ENCODE results near the gene ILDR2.

The ILDR2 gene

GRCh38 chr1:166915042-166915441 is 60.3 kb downstream of the ILDR2 start:
- no peak for FAIRE-seq
- no peak for DNase-seq (ENCODE audit: insufficient read length, low spot score)
- TF ChIP-seq CTCF (IDR thresholded peaks at IDR 0.05; ENCODE audit: insufficient read depth, missing control alignments) = no peak

GRCh38 chr1:166914111-166914510 is 61.2 kb downstream of the ILDR2 start:
- TF ChIP-seq CTCF (IDR thresholded peaks at IDR 0.05; ENCODE audit: insufficient read depth, missing control alignments) = no peak
- no peak for FAIRE-seq
- no peak for DNase-seq (ENCODE audit: insufficient read length, low spot score)

- FAIRE-seq = no peak
- no peak for DNase-seq (ENCODE audit: insufficient read length, low spot score)
- TF ChIP-seq CTCF (IDR thresholded peaks at IDR 0.05; ENCODE audit: insufficient read depth, missing control alignments) = no peak
Observed at GRCh38 chr1:166911624-166912023, 63.7 kb downstream of the ILDR2 start.

- FAIRE-seq (peak; percentile 99), DNase-seq (ENCODE audit: insufficient read length, low spot score) (peak; percentile 48)
- peak; percentile 99 for TF ChIP-seq CTCF (IDR thresholded peaks at IDR 0.05; ENCODE audit: insufficient read depth, missing control alignments)
Observed at GRCh38 chr1:166910396-166910994, 64.8 kb downstream of the ILDR2 start.

GRCh38 chr1:166908942-166909341 is 66.4 kb downstream of the ILDR2 start:
- FAIRE-seq (no peak), DNase-seq (ENCODE audit: insufficient read length, low spot score) (no peak)
- TF ChIP-seq CTCF (IDR thresholded peaks at IDR 0.05; ENCODE audit: insufficient read depth, missing control alignments) = no peak

GRCh38 chr1:166907763-166908162 is 67.6 kb downstream of the ILDR2 start:
- TF ChIP-seq CTCF (IDR thresholded peaks at IDR 0.05; ENCODE audit: insufficient read depth, missing control alignments) = no peak
- no peak for FAIRE-seq
- DNase-seq (ENCODE audit: insufficient read length, low spot score) = no peak

GRCh38 chr1:166907051-166907450 is 68.3 kb downstream of the ILDR2 start:
- DNase-seq (ENCODE audit: insufficient read length, low spot score) = no peak
- TF ChIP-seq CTCF (IDR thresholded peaks at IDR 0.05; ENCODE audit: insufficient read depth, missing control alignments) = no peak

More at GRCh38 chr1:166907051-166907450, 68.3 kb downstream of the ILDR2 start:
- FAIRE-seq = no peak
